Effector memory CD4-positive, alpha-beta T cell (primary cell): ENCODE measurements around the gene ZNF841.

Experiments
- DNase-seq, 3 donors: peaks; one replicate each; pipeline ENCODE4 v3.0.0-alpha.2; 2020
- H3K27ac ChIP-seq: 2 replicates; pipeline ENCODE4 v1.7.0; 2013; ENCODE audit warnings: mild to moderate bottlenecking, low read length, moderate library complexity; ENCODE audit not compliant: insufficient read depth, poor library complexity, severe bottlenecking
- H3K27me3 ChIP-seq: replicated peaks from 2 replicates; pipeline ENCODE4 v1.7.0; 2013; ENCODE audit warnings: mild to moderate bottlenecking, low read length; ENCODE audit not compliant: insufficient read depth, control insufficient read depth, poor library complexity, severe bottlenecking
- H3K36me3 ChIP-seq: 2 replicates; pipeline ENCODE4 v1.7.0; 2013; ENCODE audit warnings: mild to moderate bottlenecking, low read length, moderate library complexity; ENCODE audit not compliant: control insufficient read depth, insufficient read depth
- H3K4me1 ChIP-seq: 2 replicates; pipeline ENCODE4 v1.7.0; 2013; ENCODE audit warnings: low read length, mild to moderate bottlenecking; ENCODE audit not compliant: control insufficient read depth, insufficient read depth, poor library complexity, severe bottlenecking
- H3K4me3 ChIP-seq: 2 replicates; pipeline ENCODE4 v1.7.0; 2013; ENCODE audit warnings: low read length, low read depth, mild to moderate bottlenecking; ENCODE audit not compliant: insufficient read depth, poor library complexity, severe bottlenecking
- H3K9me3 ChIP-seq: 2 replicates; pipeline ENCODE4 v1.7.0; 2013; ENCODE audit warnings: mild to moderate bottlenecking, low read length, moderate library complexity; ENCODE audit not compliant: control insufficient read depth
- total RNA-seq, 3 donors: gene quantifications; one replicate each; lab custom pipeline; 2026; lab: John Stamatoyannopoulos, UW

Gene ZNF841
- total RNA-seq, result 19.4 to 40.7 (median 33.1) reads per million in 3 donors

DNA sequence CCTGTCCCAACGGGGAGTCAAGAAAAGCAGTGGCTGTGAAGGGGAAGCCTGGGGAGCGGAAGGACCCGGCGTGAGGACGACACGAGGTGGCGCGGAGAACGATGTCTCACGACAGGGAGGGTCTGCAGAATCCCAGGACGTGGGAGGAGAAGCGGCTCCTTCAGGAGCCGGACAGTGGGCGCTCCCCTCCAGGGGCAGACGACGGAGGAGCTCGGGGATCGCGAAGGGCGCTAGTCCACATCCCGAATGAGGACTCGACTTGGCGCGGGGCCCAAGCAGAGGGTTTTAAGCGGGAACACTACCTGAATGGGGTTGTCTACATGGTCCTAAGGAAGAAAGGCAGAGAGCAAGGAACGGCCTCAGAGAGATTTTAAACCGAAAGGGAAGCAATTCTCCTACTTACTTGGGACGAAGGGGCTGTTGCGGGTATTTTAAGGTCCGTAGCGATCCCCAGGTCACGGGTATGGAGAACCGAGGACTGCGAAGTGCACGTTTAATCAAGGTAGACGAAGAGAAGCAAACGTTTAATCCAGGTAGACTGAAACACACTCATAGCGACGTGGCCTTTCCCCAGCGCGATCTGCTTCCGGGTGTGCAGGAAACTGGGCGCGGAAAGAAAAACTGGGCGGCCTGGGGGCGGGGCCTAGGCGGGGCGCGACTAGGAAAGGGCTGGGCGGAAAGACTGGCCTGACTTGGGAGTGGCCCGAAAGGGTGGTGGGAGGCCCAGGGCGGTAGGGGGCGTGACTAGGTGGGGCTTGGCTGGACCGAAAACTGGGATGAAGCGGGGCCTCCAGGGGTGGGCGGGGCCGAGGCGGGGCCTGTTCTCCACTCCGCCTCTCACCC is at the start of gene ZNF841:
Gene ZNF841 (minus strand): TSS at position 594 of the 843 bp plus-strand sequence. CDS start 10,964 bp downstream, outside the sequence.
- Histone ChIP-seq H3K27ac (peak within 1 kb of the TSS; percentile 78), H3K27me3 (no peaks in the 10 kb centered on the region), H3K4me3 (peak within 1 kb of the TSS; percentile 88), H3K4me1 (peaks cover 15% of the 10 kb centered on the region), H3K36me3 (peaks cover 20% of the 10 kb centered on the region), H3K9me3 (peaks cover 11% of the 10 kb centered on the region)
- peak; percentile 64 to 77 (median 77) for DNase-seq

DNA sequence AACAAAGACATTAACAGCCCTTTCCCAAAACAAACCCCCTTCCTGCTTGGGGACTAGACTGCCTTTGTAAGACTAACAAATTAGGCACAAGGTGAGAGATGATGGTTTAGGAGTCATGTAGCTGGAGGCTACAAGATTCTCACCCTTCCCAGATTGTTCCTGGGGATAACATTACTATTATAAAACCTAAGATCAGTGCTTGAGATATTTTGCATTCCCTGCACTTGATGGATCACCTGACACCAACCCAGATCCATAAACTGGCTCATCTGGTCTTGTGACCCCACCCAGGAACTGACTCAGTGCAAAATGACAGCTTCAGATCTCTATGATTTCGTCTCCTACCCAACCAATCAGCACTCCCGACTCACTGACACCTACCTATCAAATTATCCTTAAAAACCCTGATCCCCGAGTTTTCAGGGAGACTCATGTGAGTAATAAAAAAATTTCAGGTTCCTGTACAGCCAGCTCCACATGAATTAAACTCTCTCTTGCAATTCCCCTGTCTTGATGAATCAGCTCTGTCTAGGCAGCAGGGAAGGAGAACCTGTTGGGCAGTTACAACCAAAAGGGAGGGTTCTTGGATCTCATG is 46.5 kb upstream of the ZNF841 start:
- Histone ChIP-seq H3K4me1 (peaks cover 11% of the 10 kb centered on the region), H3K27ac (no peak overlapping the region), H3K4me3 (no peak overlapping the region), H3K9me3 (no peaks in the 10 kb centered on the region), H3K36me3 (no peaks in the 10 kb centered on the region), H3K27me3 (no peaks in the 10 kb centered on the region)
- no peak for DNase-seq

DNA sequence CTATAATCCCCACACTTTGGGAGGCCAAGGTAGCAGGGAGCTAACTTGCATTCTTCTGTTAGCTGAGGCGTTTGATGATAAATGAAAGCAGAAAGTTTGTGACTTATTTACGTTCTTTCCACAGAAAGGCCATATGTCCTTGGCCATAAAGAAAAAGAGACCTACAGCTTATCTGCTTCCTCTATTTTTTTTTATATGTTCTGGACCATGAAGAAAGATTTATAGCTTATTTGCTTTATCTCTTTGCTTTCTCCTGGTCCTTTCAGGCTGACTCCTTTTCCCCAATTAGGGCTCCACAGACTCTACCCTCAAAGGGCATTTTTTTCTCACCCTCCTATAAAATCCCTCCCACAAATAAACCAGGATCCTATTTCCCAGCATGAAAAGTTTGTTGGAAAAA is 45.6 kb upstream of the ZNF841 start:
- no peaks in the 10 kb centered on the region for H3K36me3 ChIP-seq
- no peaks in the 10 kb centered on the region for H3K9me3 ChIP-seq
- peaks cover 11% of the 10 kb centered on the region for H3K4me1 ChIP-seq
- no peak overlapping the region for H3K4me3 ChIP-seq
- no peaks in the 10 kb centered on the region for H3K27me3 ChIP-seq
- H3K27ac ChIP-seq, result no peak overlapping the region
- DNase-seq, result no peak

DNA sequence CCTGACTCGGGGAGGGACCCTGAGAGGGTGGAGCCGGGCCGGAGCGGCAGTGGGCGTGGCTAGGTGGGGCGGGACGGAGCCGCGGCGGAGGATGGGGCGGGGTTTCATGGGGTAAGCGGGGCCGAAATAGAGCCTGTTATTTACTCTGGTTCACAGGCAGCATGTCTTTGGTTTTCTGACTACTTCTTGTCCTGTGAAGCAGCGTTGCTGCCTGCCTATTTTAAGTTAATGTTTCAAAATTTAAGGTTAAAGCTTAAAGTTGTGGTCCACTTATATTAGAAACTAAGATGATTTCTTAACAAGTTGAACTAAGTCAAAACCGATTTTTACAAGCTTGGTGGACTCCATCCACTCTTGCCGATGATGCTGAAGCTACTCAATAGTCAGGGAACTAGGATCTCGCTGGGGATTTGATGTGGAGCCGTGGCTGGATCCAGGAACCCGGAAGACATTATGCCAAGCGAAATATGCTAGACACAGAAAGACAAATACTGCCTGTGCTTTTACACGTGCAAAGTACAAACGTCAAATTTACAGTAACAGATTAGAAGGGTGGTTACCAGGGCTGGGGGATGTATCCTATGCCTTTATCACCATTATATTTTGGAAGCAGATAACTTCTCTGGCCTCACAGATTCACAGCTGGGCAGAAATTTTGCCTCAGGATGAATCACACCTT is 44.6 kb upstream of the ZNF841 start:
- Histone ChIP-seq H3K4me1 (peaks cover 11% of the 10 kb centered on the region), H3K27ac (peak overlapping the region; percentile 76), H3K27me3 (no peaks in the 10 kb centered on the region), H3K4me3 (peak overlapping the region; percentile 93), H3K9me3 (no peaks in the 10 kb centered on the region), H3K36me3 (peaks cover 3% of the 10 kb centered on the region)
- peak in 1 of 3 donors; percentile 98 for DNase-seq

DNA sequence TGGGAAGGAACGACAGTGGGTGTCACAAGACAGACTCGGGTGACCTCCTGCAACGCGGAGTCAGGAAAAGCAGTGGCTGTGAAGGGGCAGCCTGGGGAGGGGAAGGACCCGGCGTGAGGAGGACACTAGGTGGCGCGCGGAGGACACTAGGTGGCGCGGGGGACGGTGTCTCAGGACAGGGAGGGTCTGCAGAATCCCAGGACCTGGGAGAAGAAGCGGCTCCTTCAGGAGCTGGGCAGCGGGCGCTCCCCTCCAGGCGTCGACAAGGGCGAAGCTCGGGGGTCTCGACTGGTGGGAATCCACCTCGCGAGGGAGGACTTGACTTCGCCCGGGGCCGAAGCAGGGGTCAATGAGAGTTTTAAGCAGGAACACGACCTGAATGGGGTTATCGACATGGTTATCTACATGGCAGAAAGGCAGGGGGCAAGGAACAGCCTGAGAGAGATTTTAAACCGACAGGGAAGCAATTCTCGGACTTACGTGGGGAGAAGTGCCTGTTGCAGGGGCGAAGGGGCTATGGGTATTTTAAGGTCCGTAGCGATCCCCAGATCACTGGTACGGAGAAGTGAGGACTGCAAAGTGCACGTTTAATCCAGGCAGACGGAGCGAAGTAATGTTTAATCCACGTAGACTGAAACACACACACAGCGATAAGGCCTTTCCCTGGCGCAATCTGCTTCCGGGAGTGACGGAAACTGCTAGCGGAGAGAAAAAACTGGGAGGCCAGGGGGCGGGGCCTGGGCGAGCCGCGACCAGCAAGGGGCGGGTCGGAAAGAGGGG is 43.9 kb upstream of the ZNF841 start, which contains the start of gene ZNF616:
Gene ZNF616 (minus strand): TSS at position 687 of the 780 bp plus-strand sequence. CDS start 9,426 bp downstream, outside the sequence.
- H3K27me3 ChIP-seq, result no peaks in the 10 kb centered on the region
- H3K9me3 ChIP-seq, result no peaks in the 10 kb centered on the region
- peaks cover 11% of the 10 kb centered on the region for H3K4me1 ChIP-seq
- H3K27ac ChIP-seq, result peak within 1 kb of the TSS; percentile 76
- H3K4me3 ChIP-seq, result peak within 1 kb of the TSS; percentile 93
- peaks cover 4% of the 10 kb centered on the region for H3K36me3 ChIP-seq
- DNase-seq, result peak; percentile 52 to 96 (median 95)

DNA sequence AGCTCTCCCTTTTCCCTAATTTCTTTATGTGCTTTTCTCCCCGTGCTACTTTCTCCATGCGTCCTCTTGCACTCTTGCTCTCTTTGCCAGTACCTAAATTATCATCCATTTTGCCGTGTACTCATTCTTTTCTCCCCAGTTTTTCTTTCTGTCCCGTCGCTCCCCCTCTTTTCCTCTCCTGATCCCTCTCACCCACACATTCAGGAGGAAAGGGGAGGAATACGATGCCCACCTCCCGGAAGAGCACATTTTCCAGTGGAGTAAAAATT is 43.4 kb upstream of the ZNF841 start:
- Histone ChIP-seq H3K27ac (peak overlapping the region; percentile 76), H3K4me3 (peak overlapping the region; percentile 93), H3K4me1 (peaks cover 11% of the 10 kb centered on the region), H3K9me3 (no peaks in the 10 kb centered on the region), H3K36me3 (peaks cover 4% of the 10 kb centered on the region), H3K27me3 (no peaks in the 10 kb centered on the region)
- DNase-seq, result no peak

DNA sequence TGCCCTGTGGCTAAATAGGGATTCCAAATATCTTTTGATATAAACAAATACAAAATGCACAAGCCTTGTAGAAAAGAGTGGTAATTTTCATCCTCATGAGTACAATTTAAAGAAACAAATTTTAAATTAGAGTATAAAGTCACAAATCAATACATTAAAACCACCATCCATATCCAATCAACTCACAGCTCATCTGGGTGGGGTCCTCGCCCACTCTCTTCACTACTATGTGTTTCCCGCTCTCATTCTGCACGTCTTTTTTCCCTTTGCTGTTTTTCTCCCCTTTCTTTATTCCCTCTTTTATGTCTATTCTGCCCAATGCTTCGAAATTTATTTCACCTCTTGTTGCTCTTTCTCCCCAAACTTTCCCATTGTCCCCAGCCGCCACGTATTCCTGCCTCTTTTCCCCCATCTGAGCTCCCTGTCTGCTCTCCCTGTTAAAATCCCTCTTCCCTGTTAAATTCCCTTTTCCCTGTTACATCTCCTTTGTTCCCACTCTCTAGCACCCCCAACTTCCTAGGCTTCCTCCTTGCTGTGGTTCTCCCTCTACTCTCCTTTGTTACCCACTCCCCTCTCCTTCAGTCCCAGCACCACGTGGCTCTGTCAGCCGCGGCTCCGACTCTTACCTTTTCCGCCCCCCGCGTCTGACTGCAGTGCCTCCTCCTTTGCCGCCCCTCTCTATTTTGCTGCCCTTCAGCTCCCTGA is 42.9 kb upstream of the ZNF841 start:
- H3K4me1 ChIP-seq, result peaks cover 11% of the 10 kb centered on the region
- H3K4me3 ChIP-seq, result peak overlapping the region; percentile 93
- peak overlapping the region; percentile 76 for H3K27ac ChIP-seq
- DNase-seq, result no peak
- no peaks in the 10 kb centered on the region for H3K9me3 ChIP-seq
- no peaks in the 10 kb centered on the region for H3K27me3 ChIP-seq
- H3K36me3 ChIP-seq, result peaks cover 4% of the 10 kb centered on the region

DNA sequence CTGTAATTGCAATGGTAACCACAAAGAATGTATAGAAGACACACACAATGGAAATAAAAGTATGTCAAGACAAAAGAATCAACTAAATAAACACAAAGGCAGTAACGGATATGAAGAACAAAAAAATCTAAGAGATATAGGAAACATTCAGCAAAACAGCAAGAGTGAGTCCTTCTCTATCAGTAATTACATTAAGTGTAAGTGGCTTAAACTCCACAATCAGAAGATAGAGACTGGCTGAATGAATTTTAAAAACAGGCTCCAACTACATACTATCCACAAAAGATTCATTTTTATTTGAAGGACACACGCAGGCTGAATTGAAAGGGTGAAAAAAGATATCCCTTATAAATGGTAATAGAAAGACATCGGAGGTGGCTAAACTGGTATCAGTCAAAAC is 24.7 kb upstream of the ZNF841 start:
- H3K27ac ChIP-seq, result no peak overlapping the region
- no peak for DNase-seq
- H3K9me3 ChIP-seq, result peaks cover 71% of the 10 kb centered on the region
- H3K4me1 ChIP-seq, result no peaks in the 10 kb centered on the region
- H3K36me3 ChIP-seq, result peaks cover 87% of the 10 kb centered on the region
- no peaks in the 10 kb centered on the region for H3K27me3 ChIP-seq
- H3K4me3 ChIP-seq, result no peak overlapping the region

DNA sequence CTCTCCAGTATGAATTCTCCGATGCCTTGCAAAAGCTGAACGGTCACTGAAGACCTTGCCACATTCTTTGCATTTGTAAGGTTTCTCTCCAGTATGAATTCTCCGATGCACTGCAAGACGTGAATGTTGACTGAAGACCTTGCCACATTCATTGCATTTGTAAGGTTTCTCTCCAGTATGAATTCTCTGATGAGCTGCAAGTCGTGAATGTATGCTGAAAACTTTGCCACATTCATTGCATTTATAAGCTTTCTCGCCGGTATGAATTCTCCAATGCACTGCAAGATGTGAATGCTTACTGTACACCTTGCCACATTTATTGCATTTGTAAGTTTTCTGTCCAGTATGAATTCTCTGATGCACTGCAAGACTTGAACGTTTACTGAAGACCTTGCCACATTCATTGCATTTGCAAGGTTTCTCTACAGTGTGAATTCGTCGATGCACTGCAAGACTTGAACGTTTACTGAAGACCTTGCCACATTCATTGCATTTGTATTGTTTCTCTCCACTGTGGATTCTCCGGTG is 20.0 kb upstream of the ZNF841 start:
- H3K36me3 ChIP-seq, result peaks cover 52% of the 10 kb centered on the region
- DNase-seq, result no peak
- no peak overlapping the region for H3K4me3 ChIP-seq
- no peaks in the 10 kb centered on the region for H3K4me1 ChIP-seq
- peaks cover 81% of the 10 kb centered on the region for H3K9me3 ChIP-seq
- no peak overlapping the region for H3K27ac ChIP-seq
- no peaks in the 10 kb centered on the region for H3K27me3 ChIP-seq
